HG03442 (cell line): ENCODE results near the gene SARDH.
A peak's percentile ranks its signal among the peaks of the same experiment; 100 is the strongest.

Source experiments
- ATAC-seq: cut with Tn5 transposase; IDR thresholded peaks from one replicate; pipeline ENCODE4 v1.9.1; 2021; ENCODE audit warnings: mild to moderate bottlenecking, moderate library complexity; ENCODE audit not compliant: unreplicated experiment

SARDH gene, protein sequence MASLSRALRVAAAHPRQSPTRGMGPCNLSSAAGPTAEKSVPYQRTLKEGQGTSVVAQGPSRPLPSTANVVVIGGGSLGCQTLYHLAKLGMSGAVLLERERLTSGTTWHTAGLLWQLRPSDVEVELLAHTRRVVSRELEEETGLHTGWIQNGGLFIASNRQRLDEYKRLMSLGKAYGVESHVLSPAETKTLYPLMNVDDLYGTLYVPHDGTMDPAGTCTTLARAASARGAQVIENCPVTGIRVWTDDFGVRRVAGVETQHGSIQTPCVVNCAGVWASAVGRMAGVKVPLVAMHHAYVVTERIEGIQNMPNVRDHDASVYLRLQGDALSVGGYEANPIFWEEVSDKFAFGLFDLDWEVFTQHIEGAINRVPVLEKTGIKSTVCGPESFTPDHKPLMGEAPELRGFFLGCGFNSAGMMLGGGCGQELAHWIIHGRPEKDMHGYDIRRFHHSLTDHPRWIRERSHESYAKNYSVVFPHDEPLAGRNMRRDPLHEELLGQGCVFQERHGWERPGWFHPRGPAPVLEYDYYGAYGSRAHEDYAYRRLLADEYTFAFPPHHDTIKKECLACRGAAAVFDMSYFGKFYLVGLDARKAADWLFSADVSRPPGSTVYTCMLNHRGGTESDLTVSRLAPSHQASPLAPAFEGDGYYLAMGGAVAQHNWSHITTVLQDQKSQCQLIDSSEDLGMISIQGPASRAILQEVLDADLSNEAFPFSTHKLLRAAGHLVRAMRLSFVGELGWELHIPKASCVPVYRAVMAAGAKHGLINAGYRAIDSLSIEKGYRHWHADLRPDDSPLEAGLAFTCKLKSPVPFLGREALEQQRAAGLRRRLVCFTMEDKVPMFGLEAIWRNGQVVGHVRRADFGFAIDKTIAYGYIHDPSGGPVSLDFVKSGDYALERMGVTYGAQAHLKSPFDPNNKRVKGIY

DNA sequence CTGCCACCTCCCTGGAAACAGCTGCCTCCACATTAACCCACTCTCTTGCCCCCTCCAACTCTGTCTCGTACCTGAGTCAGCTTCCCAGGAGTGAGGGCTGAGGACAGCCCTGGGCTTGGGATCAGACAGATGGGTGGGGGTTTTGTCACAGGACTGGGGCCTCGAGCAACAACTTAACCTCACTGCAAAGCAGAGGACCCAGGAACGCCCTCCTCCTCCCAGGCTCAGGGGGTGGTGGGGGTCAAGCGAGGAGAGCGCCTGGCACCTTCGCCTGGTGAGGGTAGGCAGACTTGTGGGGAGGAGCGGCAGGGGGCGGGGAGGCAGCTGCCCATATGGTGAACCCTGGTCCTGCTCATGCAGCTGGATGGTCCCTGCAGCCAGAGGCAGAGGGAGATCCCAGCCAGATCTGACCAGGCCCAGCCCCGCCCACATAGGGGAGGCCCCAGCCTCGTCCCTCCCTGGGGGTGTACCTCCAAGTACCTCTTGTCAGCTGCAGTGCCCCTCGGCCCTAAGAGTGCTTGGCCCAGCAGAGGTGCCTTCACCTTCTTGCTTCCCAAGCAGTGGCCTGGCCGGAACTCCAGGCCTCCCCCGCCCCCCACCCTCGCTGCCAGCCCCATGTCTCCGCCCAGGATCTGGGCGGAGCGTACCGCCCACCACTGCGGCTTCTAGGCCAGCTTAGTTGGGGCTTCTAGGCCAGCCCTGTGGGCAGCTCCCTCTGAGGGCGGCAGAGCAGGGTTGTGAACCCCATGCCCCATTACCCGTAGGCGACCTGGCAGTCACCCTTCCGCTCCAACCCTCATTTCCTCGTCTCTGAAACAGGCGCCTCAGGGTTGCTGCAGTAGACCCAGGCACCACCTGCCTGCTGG is at the start of gene SARDH:
SARDH (minus strand) TSS at position 579 of the 866 bp plus-strand sequence. CDS start 4,179 bp downstream, outside the sequence.
- no peak for ATAC-seq

DNA sequence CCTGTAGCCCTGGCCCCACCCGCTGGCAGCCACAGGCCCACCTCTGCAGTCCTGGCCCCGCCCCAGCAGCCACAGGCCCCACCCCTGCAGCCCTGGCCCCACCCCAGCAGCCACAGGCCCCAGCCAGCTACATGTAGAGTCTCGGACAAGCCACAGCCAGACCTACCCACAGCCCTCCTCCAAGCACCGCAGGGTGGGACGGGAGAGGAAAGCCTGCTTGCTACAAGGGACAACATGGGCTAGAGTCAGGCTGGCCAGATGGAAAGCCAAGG is 49.5 kb upstream of the SARDH start:
- ATAC-seq, result peak; percentile 42

DNA sequence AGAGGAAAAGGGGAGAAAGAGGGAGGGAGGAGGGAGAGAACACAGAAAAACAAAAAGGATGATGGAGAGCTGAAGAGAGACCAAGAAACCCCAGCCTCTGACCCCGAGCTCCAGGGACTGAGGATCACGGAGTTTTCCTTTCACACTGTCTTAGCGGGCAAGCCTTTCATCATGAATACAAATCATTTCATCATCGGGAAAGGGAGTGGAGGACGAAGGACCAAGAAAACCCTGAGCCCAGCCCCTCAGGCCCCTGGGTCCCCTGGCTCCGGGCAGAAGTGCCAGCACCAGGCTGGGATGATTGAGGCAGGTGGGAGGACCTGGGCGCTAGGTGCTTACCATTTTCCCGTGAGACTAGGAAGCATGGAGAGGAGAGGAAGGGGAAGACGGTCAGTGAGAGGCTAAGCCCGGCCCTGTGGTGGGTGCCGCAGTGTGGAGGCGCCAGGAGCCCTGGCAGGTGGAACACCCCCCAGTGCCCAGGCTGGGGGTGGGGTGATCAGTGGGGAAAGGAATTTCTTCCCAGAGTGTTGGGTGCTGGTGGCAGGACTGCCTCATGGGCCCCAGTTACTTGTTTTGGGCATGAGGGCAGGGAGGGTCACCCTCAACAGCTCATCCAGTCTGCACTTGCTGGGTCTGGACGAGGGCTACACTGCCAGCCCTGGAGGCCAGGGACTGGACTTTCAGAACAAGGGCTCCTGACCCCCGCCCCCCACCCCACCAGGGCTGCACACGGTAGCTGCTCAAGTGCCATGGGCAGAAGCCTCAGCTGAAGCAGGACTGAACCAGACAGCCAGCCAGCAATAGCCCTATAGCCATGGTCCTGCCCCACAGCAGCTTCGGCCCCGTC is 49.0 kb upstream of the SARDH start:
- ATAC-seq, result no peak

DNA sequence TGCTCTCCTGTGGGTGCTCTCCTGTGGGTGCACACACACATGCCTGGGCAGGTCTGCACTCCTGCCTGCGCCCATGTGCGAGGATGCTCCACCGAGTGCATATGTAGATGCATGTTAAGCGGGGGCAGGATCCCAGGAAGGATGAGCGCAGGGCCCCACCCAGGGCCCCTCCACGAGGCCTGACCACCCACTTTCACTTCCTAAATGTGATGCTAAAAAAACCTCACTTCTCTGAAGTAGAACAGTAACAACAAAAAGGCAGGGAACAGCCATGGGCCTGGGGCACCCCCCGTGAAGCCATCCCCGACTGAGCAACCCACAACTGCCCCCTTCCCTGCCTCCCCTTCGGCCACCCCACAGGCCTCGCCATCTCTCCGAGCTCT is 48.2 kb upstream of the SARDH start:
- ATAC-seq, result peak; percentile 27

DNA sequence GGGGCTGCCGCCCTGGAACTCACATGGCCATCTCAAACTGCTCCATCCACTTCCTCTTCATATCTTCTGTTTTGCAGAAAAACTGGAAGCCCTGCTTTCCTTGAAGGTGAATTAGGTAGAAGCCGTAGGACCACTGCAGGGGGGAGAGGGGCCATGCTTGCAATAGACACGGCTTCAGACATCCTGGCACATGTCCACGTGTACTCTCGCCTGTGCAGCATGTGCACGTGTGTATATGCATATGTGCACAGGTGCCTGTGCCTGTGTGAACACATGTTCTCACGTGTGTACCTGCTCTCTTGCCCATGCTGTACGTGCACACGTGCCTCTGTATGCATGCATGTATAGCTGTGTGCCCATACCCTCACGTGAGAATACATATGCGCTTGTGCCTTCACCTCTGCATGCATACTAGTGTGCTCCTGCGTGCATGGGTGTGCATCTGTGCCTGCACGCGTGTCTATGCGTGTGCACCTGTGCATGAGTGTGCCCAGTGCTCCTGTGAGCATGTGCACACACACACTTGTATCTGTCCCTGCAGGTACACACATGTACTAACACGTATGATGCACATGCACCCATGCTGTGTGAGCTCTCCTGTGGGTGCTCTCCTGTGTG is 47.7 kb upstream of the SARDH start:
- ATAC-seq, result no peak

DNA sequence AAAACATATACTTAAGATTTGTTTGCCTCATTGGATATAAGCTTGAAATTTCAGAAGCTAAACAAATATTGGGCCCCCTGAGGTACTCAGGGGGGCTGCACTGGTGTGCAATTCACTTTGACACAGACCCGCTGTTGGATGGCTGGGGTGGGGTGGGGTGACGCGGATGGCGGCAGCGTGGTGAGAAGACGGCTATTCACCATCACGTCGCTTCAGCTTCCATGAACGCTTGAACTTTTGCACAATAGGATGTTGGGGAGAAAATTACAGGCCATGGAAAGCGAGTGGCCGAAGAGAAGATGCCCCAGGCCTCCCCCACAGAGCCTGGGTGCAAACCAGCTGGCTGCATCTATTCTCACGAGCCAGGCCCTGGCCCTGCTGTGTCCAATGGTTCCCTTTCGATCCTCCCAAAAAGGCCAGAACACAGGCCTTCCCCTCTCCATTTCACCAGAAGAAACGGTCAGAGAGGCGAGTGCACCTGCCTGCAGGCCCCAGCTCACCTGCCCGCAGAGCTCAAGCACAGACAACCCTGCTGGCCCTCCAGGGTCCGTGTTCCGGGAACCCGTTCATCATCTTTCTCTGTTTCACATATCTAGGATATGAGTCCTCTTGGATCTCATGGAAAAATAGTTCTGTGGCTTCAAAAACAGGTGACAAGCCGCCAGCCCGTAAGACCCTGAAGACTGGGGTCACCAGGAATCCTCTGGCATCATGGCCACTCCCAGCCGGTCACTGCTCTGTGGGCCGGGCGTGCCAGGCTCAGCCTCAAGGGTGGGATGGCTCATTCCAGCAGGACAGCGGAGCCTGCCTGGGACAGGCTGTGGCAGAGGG is 46.8 kb upstream of the SARDH start:
- no peak for ATAC-seq

DNA sequence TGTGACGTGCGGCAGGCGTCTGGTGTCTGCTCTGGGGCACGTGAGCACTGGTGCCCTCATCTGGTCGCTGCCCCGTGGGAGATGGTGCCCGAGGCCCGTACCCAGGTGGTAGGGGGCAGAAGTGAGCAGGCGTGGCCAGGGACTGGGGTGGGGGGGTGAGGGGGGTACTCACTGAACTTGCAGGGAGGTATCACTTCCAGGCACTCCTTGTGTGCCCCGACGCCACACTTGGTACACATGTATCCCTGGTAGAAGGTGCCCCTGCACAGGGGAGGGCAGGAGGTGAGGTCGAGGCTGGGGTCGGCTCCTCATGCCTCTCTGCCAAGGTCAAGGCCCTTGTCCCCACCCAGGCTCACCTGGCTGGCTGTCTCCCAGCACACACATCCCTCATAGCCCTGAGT is 45.2 kb upstream of the SARDH start:
- no peak for ATAC-seq

DNA sequence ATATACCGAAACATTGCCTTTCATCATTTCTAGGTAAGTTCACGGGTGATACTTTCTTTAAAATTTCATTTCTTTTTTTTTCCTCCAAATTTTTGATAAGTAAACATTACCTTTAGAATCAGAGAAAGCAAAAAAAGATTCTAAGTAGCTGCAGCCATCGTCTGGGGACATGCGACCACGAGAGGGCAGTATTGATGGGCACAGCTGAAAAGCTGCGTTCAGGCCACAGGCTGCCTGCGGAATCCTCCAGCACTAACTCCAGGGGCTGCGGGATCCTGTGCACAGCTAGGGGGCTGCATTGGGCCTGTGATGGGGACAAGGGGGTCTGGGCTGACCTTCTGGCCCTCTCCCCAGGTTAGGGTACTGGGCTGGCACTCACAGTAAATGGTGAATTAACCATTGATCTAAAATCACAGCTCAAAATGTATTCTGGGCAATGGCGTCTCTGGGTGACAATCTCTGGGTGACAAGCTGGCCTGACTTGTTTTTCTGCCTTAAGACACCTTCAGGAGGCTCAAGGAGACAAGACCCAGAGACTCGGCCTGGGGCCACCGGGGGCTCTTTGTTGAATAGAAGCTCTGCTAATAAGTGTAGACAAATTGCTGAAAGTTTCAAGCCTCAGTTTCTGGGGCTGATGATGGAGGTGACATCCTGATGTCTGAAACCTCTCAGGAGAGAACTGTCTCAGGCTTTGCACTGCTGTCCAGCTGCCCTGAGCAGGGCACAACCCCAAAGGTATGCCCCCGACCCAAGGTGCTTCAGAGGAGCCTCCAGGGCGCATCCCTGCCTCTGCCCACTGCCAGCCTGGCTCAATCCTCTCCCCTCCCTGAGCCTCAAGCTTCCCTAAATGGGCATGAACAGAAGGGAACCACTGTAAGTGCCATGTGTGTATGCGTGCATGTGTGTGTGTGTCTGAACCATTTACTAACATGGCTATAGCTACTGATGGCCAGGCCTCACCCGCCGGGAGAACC is 44.3 kb upstream of the SARDH start:
- no peak for ATAC-seq

DNA sequence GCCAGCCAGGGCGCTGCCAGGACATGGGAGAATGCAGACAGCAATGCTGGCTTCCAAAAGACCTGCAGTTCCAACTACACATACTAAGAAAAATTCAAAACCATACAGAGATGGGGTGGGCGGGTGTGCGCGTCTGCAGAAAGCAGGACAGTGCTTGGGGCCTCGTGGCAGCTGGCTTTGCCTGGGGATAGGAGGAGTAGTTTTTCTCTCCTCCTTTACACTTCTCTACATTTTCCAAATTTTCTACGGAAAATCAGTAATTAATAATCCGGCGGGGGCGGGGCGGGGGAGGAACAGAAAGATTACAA is 43.6 kb upstream of the SARDH start:
- ATAC-seq, result no peak

DNA sequence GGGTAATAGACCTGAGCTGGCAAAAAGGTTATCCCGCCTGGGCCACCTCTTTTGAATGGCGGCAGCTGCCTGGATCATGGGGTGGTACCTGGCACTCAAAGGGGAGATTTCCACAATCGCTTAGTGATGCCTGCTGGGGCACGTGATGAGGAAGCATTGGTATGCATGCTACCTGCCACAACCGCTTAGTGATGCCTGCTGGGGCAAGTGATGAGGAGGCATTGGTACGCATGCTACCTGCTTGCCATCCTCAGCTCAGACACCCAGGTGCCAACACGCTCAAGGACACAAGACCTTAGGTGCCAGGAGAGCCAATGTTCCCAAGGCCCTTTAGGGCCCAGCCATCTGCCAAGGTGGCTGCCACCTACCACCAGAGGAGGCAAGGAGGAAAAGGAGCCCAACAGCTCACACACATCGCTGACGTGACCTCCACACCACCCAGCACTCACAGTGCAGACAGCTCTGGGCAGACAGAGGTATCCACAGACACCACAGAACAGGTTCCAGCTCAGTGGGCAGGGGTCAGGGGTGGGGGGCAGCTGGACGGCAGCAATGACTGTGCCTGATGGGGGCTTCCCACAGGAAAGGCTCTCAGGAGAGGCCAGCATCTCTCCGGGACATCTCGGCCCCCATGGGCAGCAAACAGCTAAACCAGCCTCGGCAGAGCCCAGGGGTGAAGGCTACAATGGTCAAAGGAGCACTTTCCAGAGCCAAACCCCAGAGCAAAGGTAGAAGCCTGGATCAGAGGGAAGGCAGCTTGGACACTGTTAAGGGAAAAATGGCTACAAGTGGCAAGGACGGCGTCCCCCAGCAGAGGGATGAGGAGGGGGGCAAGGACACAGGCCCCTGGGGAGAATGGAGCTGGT is 43.0 kb upstream of the SARDH start:
- ATAC-seq, result no peak

DNA sequence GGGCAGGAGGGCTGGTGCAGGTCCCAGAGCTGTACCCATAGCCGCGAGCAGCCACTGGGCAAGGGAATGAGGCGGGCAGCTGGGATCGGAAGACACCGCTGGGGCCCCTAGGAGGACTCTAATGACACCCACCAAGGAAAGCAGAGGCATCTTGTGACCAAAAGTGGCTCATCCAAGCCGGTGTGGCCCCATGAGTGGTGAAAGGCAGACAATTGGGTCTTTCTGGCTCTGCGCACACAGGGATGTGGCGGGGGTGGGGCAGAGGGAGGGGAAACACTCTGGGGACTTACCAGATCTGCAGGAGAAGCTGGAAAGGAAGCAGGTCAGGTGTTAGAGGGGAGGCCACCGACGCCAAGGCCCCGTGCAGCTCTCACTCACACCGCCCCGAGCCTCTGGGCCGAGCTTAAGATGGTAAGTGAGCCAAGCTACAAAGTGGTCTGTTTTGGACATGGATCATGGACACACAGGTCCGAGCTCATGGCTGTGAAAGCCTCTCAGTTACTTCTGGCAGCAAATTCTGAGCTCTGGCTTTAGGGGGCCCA is 42.3 kb upstream of the SARDH start:
- no peak for ATAC-seq

DNA sequence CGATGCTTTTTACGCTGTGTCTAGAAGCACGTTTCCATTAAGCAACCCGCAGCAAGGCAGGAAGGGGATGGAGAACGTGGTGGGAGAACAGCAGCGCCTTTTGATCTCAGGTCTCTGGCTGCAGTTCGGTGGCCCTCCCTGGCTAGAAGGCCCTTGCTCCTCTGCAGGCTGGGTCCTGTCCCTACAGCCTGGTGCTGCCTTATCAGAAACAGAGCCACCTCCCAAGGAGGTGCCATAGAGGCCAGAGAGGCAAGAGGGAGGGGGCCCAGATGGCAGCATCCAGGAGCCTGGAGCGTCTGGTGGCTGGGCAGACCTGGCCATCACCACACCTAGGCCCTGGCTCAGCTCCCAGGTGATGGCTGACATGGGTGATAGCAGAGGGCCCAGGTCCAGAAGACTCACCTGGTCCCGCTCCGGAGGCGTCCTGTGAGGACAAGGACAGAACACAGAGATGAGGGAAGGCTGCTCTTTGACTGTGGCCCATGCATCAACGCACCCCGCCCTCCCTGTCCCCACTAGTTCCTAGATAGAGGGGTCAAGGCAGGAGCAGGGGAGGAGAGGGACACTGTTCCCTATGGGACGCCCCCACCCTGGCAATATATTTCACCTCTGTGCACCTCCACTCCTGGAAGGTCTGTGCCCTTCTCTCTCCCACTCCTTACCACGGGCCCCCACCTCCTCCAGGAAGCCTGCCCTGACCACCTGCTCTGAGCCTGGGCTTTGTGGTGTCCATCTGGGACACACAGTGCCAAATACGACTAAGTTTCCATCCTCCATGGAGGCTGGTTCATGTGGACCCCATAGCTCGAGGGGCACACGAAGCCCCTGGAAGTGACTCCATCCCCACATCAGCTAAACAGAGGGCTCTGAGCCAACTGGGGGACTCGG is 41.6 kb upstream of the SARDH start:
- ATAC-seq, result no peak

DNA sequence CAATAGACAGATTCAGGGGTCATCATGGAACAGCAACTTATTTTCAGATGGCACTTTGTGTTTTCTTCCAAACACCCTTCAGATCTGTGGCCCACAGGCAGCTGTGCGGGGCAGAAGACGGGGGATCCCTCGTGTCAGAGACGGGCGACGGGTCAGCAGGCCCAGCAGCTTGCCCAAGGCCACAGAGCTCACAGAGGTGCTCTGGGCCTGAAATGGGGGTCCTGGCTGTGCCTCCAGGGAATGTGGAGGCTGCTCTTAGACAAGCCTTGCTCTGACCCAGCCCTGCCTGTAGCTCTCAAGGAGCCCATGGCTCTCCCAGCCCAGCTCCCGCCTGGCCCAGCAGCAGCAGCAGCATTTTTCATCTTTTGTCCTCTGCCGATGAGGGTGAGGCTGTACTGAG is 40.9 kb upstream of the SARDH start:
- no peak for ATAC-seq

DNA sequence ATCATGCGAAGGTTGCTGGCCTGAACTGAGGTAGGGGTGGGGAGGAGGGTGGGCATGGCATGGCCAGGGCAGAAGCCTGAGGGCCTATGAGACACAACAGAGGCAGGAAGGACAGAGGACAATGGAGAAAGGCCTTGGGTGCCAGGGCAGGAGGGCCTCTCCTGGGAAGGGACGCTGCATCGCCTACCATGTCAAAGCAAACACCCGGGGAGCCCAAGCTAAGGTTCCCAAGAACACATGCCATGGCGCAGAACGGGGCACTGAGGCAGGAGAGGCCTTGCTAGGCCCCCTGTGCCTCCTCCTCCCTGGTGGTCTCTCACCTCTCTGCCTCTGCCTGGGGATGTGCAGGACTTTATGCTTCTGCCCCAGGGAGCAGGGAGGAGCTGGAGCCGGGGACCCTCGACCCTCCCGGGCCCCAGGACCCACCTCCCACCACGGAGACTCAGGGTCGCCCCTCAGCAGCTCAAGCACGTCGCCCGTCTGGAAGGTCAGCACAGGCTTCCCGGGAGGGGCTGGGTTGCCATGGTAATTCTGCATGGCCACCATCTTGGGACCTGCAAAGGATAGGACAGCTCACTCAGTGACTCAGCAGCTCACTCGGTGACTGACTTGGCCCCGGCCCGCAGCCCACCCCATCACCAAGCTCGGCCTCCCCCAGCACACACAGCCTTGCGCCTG is 40.3 kb upstream of the SARDH start:
- ATAC-seq, result no peak

DNA sequence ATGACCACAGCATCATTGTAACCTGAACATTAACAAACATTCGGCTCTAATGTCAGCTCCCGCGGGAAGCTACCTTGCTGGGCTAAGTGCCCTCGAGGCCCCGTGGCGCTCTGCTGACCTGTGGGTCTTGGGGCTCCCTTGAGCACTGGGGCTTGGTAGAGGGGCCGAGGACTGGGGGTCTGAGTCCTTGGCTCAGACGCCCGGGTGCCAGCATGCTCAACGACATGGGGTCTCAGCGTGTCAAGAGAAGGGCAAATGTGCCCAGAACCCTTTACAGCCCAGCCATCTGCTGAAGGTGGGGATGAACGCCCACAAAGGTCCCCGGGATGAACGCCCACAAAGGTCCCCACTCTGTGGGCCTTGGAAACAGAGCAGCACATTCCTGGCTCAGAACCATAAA is 39.7 kb upstream of the SARDH start:
- no peak for ATAC-seq
